ENCODE data around the gene C19orf38.
"Not testable (repeated sequence)": the region's sequence is repeated elsewhere in the genome, so short reads cannot be mapped to it uniquely, and the experiment has no call there.

The C19orf38 gene

GRCh38 chr19:10823690-10824089, 24.5 kb upstream of the C19orf38 start:
- no peak for DNase-seq (ENCODE audit: low read depth in 2 of 2)

DNA sequence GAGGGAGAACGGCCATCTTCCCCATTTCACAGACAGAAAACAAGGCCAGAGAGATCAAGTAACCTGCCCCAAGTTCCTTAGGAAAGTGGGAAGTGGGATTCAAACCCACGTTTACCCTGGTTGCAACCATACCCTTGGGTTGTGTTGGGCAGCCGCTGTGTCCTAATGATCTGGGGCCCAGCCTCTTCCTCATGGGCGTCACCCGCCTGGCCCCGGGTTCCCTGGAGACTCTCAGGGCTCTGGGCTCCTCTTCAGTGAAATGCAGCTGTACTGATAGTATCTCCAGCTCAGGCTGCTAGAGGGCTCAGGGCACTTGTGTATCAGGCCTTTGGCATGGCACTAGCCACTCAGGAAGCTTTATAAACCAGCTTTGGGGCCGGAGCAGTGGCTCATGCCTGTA, 22.0 kb upstream of the C19orf38 start:
- no peak for DNase-seq (ENCODE audit: low read depth in 2 of 2)

- DNase-seq (ENCODE audit: low read depth in 2 of 2) = no peak
Observed at GRCh38 chr19:10826846-10827245, 21.4 kb upstream of the C19orf38 start.

DNA sequence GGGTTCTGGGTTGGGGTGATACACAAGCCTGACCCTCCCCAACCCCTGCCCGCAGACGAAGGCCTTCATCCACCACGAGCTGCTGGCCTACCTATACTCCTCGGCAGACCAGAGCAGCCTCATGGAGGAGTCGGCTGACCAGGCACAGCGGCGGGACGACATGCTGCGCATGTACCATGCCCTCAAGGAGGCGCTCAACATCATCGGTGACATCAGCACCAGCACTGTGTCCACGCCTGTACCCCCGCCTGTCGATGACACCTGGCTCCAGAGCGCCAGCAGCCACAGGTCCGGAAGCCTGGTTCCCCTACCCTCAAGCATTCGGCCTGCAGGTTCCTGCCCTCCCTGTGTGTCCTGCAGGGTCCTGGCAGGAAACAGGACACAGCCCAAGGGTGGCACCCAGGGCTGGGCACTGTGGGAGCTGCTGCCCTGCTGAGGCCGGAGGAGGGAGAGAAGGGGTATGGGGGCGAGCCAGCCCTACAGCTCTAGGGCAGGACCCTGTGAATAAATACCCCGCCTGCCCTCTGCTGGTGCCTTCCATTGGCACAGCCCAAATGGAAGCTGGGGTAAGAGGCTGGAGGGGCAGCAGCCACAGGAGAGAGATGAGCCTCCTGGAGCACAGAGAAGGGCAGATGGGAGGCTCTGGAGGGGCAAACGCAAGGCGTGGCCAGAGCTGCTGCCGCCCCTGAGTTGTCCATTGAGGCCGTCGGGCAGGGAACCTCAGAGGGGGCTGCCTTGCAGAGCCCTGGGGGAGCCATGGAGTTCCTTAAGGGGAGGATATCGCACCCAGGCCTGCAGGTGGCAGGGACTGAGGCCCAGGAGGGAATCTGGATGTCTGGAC, 19.0 kb upstream of the C19orf38 start:
- DNase-seq (ENCODE audit: low read depth in 2 of 2) = no peak

DNA sequence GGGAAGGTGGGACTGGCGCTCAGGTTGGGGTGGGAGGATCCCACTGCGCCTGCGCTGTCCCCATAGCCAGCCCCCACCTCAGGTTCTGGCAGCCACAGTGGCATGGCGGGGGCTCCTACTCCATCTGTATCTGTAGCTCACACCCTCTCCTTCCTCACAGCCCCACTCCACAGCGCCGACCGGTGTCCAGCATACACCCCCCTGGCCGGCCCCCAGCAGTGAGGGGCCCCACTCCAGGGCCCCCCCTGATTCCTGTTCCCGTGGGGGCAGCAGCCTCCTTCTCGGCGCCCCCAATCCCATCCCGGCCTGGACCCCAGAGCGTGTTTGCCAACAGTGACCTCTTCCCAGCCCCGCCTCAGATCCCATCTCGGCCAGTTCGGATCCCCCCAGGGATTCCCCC, 18.2 kb upstream of the C19orf38 start:
- DNase-seq (ENCODE audit: low read depth in 2 of 2) = no peak

GRCh38 chr19:10830370-10830769, 17.8 kb upstream of the C19orf38 start:
- no peak for DNase-seq (ENCODE audit: low read depth in 2 of 2)

DNA sequence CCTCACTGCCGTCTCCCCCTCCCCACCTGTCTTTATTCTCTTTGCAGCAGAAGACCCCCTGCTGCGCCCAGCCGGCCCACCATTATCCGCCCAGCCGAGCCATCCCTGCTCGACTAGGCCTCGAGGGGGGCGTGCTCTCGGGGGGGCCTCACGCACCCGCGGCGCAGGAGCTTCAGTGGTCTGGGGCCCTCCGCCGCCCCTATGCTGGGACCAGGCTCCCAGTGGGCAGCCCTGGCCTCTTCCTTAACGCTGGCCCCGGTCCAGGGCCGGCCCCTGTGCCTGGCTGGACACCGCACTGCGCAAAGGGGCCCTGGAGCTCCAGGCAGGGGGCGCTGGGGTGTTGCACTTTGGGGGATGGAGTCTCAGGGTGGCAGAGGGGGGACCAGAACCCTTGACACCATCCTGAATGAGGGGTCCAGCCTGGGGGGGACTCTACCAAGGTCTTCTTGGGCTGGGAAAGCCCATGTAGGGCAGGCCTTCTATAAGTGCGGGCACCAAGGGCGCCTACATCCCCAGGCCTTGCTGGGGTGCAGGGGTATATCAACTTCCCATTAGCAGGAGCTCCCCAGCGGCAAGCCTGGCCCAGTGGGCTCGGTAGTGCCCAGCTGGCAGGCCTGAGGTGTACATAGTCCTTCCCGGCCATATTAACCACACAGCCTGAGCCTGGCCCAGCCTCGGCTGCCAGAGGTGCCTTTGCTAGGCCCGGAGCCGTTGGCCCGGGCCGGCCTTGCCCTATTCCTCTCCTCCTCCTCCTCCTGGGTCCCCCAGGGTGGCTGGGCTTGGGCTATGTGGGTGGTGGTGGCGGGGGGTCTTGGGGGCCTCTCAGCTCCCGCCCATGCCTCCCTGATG, 17.1 kb upstream of the C19orf38 start:
- DNase-seq (ENCODE audit: low read depth in 2 of 2) = no peak

DNA sequence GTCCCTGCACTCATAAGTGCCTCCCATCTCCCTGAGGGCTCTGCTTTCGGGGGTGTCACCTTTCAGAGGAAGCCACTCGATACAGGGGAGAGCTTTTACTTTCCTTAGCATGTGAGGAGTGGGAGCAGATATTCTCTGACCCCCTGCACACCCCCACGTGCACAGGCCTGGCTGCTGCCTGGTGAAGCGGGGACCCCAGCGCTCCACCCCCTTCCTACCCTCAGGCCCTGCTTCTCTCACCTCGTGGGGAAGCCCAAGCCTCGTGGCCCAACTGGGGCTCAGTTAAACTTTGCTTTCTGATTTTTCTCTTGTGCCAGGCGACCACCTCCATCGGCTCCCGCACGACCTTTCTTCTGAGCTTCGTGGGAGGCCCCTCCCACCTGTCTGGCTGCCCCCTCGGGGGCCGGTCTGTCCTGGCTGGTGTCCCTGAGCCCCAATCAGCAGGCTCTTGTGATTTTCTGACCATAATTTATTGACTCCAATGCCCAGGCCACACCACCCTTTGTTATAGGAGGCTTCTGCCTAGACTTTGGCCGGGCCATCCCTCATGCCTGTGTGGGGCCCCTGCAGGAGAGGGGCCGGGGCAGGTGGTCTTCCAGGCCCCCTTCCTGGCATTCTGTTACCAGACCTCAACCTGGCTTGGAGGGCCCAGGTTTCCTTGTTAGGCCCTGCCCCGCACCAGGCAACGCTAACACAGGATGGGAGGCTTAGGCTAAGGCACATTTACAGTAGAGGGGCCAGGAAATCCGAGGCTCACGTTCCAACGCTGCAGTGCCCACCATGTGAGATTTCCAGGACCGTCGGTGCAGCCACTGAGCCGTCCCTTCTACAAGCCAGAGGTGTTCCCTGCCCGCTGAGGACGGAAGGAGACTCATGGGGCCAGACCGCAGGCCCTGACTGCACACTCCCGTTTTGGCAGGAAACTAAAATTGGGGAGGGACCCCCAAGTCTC, 16.0 kb upstream of the C19orf38 start:
- DNase-seq (ENCODE audit: low read depth in 2 of 2) = no peak

DNA sequence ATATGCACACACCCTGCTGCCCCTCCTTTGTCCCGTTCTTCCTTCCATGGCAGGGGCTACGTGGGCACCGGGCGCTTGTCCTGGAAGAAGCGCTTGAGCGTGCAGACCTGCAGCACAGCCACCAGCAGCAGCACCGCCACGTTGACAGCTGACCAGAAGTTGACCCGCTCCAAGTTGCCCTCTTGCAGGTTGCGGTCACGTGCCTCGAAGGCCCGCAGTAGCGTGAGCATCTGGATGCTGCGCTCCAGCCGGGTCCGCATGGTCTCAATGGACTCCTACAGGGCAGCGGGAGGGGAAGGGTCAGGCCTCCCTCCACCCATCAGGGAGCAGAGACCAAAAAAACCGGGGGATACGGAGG, 15.3 kb upstream of the C19orf38 start:
- no peak for DNase-seq (ENCODE audit: low read depth in 2 of 2)

- no peak for DNase-seq (ENCODE audit: low read depth in 2 of 2)
Observed at GRCh38 chr19:10835089-10835753, 13.0 kb upstream of the C19orf38 start.

DNA sequence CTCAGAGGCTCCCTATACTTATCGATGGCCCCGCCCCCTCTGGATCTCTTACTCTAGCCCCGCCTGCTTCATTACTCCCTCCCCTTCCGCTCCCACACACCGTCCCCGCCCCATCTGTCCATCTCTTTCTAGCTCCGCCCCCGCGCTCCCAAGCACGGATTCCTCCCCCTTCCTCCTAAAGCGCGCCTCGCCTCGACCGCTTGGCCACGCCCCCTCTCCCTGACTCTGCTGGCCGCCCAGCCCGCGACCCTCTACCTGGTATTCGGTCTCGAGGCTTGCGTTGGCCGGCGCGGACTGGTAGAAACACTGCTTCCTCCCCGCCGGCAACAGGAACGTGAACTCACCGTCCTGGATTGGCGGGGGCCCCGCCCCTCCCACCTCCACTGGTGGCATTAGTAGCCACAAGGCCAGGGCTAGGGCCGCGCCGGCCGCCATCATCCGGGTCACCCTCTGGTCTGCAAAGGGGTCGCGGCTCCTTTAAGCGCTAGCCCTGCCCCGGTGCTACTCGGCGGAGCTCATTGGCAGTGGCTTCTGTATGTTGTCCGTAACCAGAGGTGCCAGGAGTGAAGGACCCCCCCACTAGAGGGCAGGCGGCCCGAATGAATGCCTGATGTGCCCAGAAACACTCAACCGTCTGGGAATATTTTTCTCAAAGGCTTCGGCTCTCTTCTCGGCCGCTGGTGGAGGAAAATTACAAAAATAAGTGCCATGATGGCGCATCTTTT, 12.3 kb upstream of the C19orf38 start, which contains the start of gene TMED1:
TSS of gene TMED1 (minus strand) at position 459 of the 725 bp plus-strand sequence. CDS start at position 438, 21 bp downstream.
- peak; percentile 77 to 88 for DNase-seq (ENCODE audit: low read depth in 2 of 2)

DNA sequence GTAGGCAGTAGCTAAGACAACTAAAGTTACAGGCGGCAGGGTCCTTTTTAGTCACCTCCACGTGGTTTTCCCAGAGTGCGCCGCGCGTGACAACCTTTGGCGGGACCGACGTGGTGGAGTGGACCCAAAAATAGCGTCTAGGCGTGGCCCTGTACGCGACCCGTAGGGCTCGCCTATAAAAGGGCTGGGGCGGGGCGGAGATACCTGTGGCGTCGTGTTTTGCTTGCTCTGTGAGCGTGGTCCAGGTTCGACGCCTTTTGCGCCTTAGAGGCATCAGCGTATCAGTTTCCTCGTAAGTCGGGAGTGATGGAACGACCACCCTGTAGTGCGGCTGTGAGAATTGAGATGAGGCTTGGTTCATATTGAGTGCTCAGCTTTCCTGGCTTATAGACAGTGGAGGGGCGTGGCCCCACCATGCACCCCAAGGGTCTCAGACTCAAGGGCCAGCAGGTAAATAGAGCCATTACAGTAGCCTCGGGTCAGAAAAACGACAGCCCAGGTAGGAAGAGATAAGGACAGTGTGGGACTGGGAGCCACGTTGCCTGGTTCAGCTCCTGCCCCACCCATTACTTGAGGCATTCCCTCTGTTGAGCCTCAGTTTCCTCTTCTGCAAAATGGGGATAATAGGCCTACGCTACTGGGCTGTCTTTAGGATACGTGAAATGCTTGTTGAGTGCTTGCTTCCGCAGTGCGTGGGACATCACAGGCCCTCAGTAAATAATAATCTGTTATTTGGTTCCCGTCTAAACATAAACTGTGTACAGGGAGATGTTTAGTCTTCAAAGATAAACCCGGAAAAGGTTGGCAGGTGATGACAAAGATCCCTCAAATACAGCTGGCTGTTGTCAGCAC, 11.5 kb upstream of the C19orf38 start:
- DNase-seq (ENCODE audit: low read depth in 2 of 2) = no peak

DNA sequence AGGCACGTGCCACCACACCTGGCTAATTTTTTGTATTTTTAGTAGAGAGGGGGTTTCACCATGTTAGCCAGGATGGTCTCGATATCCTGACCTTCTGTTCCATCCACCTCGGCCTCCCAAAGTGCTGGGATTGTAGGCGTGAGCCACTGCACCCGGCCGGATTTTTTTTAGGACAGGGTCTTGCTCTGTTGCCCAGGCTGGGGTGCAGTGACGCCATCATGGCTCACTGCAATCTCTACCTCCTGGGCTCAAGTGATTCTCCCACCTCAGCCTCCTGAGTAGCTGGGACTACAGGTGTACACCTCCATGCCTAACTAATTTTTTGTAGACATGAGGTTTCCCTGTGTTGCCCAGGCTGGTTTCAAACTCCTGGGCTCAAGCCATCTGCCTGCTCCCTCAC, 10.6 kb upstream of the C19orf38 start:
- not testable (repeated sequence) for DNase-seq (ENCODE audit: low read depth in 2 of 2)

DNA sequence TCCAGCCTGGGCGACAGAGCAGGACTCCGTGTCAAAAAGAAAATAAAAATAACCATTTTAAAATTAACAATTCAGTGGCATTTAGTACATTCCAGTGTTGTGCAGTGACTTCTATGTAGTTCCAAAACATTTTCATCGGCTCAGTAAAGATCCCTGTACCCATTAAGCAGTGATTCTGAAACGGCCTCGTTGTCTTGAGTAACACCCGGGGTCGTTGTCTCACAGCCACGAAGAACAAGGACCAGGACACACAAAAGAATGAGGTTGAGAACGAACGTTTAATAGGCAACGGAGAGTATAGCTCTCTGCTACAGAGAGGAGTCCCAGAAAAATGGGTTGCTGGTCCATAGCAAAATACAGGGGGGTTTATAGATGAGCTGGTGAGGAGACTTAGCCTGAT, 9.8 kb upstream of the C19orf38 start:
- DNase-seq (ENCODE audit: low read depth in 2 of 2) = no peak

DNA sequence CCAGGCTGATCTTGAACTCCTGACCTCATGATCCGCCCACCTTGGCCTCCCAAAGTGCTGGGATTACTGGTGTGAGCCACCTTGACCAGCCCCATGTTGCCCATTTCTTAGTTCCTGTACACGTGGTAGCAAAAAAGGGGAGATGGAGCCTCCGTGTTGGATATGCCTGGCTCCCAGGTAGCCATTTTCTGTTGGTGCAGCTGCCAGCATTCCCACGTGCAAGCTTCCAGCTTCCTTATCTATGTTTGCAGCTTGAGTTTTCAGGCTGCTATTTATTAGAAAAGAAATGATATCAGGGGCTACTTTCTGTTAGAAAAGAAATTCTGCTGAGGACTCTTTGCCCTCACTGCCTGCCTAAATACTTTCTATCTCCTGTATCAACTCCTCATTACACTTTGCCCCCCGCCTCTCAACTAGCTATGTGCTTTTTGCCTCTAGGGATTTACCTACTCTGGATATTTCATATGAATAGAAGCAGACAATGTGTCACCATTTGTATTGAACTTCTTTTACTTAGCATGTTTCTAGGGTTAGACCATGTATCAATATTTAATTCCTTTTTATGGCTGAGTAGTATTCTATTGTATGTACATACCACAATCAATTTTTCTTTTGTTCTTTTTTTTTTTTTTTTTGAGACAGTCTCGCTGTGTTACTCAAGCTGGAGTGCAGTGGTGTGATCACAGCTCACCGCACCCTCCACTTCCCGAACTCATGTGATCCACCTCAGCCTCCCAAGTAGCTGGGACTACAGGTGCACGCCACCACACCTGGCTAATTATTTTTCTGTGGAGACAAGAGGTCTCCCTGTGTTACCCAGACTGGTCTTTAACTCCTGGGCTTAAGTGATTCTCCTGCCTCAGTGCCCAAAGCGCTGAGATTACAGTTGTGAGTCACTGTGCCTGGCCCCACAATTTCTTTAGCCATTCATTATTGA, 8.8 kb upstream of the C19orf38 start:
- no peak for DNase-seq (ENCODE audit: low read depth in 2 of 2)

DNA sequence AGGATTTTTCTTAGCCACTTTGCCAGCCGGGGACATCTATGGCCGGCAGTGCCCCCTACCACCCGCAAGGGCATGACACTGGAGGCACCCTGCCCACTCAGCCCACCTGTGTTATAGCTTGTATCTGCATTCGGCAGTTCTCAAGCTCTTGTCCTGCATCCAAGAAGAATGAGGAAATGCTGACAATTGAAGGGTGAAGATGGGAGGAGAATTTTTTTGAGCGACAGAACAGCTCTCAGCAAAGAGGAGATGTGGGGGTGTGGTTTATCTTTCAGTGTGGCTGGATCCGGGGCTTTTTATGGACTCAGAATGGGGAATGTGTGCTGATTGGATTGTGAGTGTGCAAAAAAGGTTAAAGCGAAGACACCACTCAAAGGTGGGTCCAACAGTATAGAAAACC, 5.4 kb upstream of the C19orf38 start:
- DNase-seq (ENCODE audit: low read depth in 2 of 2) = no peak

DNA sequence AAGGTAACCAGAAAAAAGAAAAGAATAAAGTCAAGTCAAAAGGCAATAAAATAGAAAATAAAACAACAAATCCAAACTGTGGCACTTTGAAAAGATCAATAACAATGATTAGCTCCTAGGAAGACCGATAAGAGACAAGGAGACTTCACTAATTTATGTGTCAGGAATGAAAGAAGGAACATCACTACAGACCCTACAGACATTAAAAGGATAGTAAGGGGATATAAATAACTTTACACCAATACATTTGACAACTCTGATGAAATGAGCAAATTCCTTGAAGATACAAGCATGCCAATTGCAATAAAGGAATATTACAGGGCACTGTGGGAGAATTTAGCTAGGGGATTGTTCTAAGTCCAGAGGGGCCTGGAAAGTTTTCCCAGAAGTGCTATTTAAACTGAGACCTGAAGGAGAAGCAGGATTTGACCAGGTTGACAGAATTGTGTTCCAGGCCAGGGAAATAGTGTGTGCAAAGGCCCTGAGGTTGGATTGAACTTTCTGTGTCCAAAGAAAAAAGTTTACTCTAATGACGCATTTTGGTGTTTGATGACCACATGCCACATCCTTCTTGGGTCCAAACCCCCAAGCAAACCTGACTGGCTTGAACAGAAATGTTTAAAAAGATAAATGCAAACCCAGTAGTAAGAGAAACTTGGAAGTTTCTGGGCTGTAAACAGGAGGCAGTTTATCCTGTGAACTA, 1.6 kb upstream of the C19orf38 start:
- DNase-seq (ENCODE audit: low read depth in 2 of 2) = no peak

GRCh38 chr19:10850631-10851030, 2.4 kb downstream of the C19orf38 start:
- DNase-seq (ENCODE audit: low read depth in 2 of 2) = no peak

All from stimulated activated CD8-positive, alpha-beta memory T cell treated with anti-CD3 and anti-CD28 coated beads, Interleukin-7, amount 100 ng/mL, for 1 hour (primary cell).